CD4-positive, alpha-beta T cell (primary cell): ENCODE data around the gene FAM234A. TPM values are rescaled to one million over a fixed set of nuclear protein-coding genes. Genes with fewer than 3 reads are reported as not detected.
A peak's percentile ranks its signal among the peaks of the same experiment; 100 is the strongest.

Experiments used
- ATAC-seq: fragments of 200-7000 bp; cut with Tn5 transposase; one replicate; pipeline ENCODE4 v1.10.0; 2022; ENCODE audit warnings: mild to moderate bottlenecking; ENCODE audit not compliant: poor library complexity
- CTCF ChIA-PET: fragments of 350-600 bp; sonication (Branson Sonifier 250); formaldehyde crosslinking; loops from one replicate; lab custom pipeline; 2021; ENCODE audit warnings: antibody characterized with exemption, inconsistent platforms; lab: Charles Lee
- POLR2A ChIA-PET: fragments of 350-600 bp; sonication (Branson Sonifier 250); formaldehyde crosslinking; loops from one replicate; lab custom pipeline; 2021; ENCODE audit warnings: antibody characterized with exemption, inconsistent platforms; lab: Charles Lee
- DNase-seq, 14 experiments: peaks; one replicate each; pipeline ENCODE4 v3.0.0-alpha.2; 2013 to 2020; ENCODE audit warnings: mixed read lengths in 2 of 14
- H3K27ac ChIP-seq, 2 donors: one replicate each; pipeline versions ENCODE4 v1.5.1 to v1.7.0; 2013; ENCODE audit warnings: low read length in 2 of 2, low read depth in 1 of 2, mild to moderate bottlenecking in 1 of 2
- H3K27me3 ChIP-seq, 2 experiments: 1 replicate in 1 of 2; 2 replicates in 1 of 2; pipeline versions ENCODE4 v1.6.1 to v1.7.0; 2013; ENCODE audit warnings: low read length in 2 of 2, control low read depth in 1 of 2, mild to moderate bottlenecking in 1 of 2, moderate library complexity in 1 of 2; ENCODE audit not compliant: insufficient read depth in 2 of 2, control insufficient read depth in 1 of 2
- H3K36me3 ChIP-seq: one replicate; pipeline ENCODE4 v1.6.1; 2013; ENCODE audit warnings: low read length, control low read depth; ENCODE audit not compliant: insufficient read depth
- H3K4me1 ChIP-seq: one replicate; pipeline ENCODE4 v1.6.1; 2013; ENCODE audit warnings: low read length, control low read depth; ENCODE audit not compliant: insufficient read depth
- H3K4me3 ChIP-seq: one replicate; pipeline ENCODE4 v1.5.1; 2013; ENCODE audit warnings: mild to moderate bottlenecking, low read length, moderate library complexity
- H3K9me3 ChIP-seq, 2 experiments: 1 replicate in 1 of 2; 2 replicates in 1 of 2; pipeline versions ENCODE4 v1.6.1 to v1.7.0; 2013; ENCODE audit warnings: low read length in 2 of 2, mild to moderate bottlenecking in 2 of 2, control low read depth in 1 of 2, moderate library complexity in 1 of 2; ENCODE audit not compliant: control insufficient read depth in 1 of 2, insufficient read depth in 1 of 2
- H3K27ac Mint-ChIP-seq: one replicate; pipeline ENCODE4 v1.8.0; 2020; ENCODE audit warnings: mixed read lengths
- H3K27me3 Mint-ChIP-seq: one replicate; pipeline ENCODE4 v1.8.0; 2021; ENCODE audit warnings: mixed read lengths
- H3K36me3 Mint-ChIP-seq: one replicate; pipeline ENCODE4 v1.8.0; 2021; ENCODE audit warnings: low read depth, mixed read lengths
- H3K4me1 Mint-ChIP-seq: one replicate; pipeline ENCODE4 v1.8.0; 2021; ENCODE audit warnings: low read depth, mixed read lengths
- H3K4me3 Mint-ChIP-seq: one replicate; pipeline ENCODE4 v1.8.0; 2020; ENCODE audit warnings: mild to moderate bottlenecking, mixed read lengths
- H3K9me3 Mint-ChIP-seq: one replicate; pipeline ENCODE4 v1.8.0; 2020; ENCODE audit warnings: mixed read lengths
- CTCF ChIP-seq: fragments of 200-600 bp; IDR thresholded peaks from one replicate; pipeline ENCODE4 v1.8.0; 2022; ENCODE audit warnings: antibody characterized with exemption, mild to moderate bottlenecking
- intact Hi-C, 2 experiments: fragments of 100-400 bp; cut with DNase I in 1 of 2; cut with micrococcal nuclease in 1 of 2; formaldehyde crosslinking; loops; one replicate each; pipeline versions ENCODE4 v1.15.1 to v1.9.0; 2023 to 2025; cut with DNase I, micrococcal nuclease
- total RNA-seq, 174 experiments: library from RNA in 2 of 174; stranded (reverse) in 2 of 174; gene quantifications; one replicate each; pipeline ENCODE4 v1.2.3 and lab custom pipeline; 2021 to 2026

The FAM234A gene
- total RNA-seq, 2 experiments from 2014 or later, result 15.6 to 17.0 TPM

GRCh38 chr16:240559-240958 lies 5.9 kb downstream of the FAM234A start:
- ATAC-seq (no peak), DNase-seq (peak in 1 of 14 experiments; percentile 3)
- CTCF ChIA-PET, result no interaction called here
- Histone ChIP-seq H3K27me3 (no peaks in the 10 kb centered on the region), H3K4me3 (no peak overlapping the region), H3K9me3 (no peaks in the 10 kb centered on the region), H3K27ac (no peak overlapping the region), H3K4me1 (peaks cover 7% of the 10 kb centered on the region), H3K36me3 (no peaks in the 10 kb centered on the region)
- no peak for TF ChIP-seq CTCF
- Mint-ChIP-seq H3K9me3 (no peaks in the 10 kb centered on the region), H3K27me3 (no peaks in the 10 kb centered on the region), H3K36me3 (peaks cover 4% of the 10 kb centered on the region), H3K4me1 (peaks cover 6% of the 10 kb centered on the region), H3K4me3 (no peak overlapping the region), H3K27ac (no peak overlapping the region)
- POLR2A ChIA-PET, result no interaction called here
- intact Hi-C loops, result no loop called here

- POLR2A ChIA-PET, result interaction anchor here (0.6 to 1.3 kb wide), 4 partner anchors 10 to 912 kb away, joined by 3 to 4 read pairs (median 4); no protein-coding TSS in a partner anchor
- no peak overlapping the region for H3K4me3 Mint-ChIP-seq
- no peak overlapping the region for H3K27ac Mint-ChIP-seq
Observed at GRCh38 chr16:242281-242680, 7.7 kb downstream of the FAM234A start.

GRCh38 chr16:243348-243747 lies 8.7 kb downstream of the FAM234A start:
- Histone ChIP-seq H3K27me3 (no peaks in the 10 kb centered on the region), H3K36me3 (peaks cover 6% of the 10 kb centered on the region), H3K4me3 (no peak overlapping the region), H3K9me3 (no peaks in the 10 kb centered on the region), H3K4me1 (peaks cover 4% of the 10 kb centered on the region), H3K27ac (no peak overlapping the region)
- no peak for TF ChIP-seq CTCF
- Mint-ChIP-seq H3K4me3 (no peak overlapping the region), H3K27me3 (no peaks in the 10 kb centered on the region), H3K36me3 (peaks cover 4% of the 10 kb centered on the region), H3K27ac (no peak overlapping the region), H3K9me3 (no peaks in the 10 kb centered on the region), H3K4me1 (peaks cover 4% of the 10 kb centered on the region)
- DNase-seq (no peak), ATAC-seq (no peak)
- CTCF ChIA-PET, result no interaction called here
- POLR2A ChIA-PET, result no interaction called here
- intact Hi-C loops, result no loop called here

More at GRCh38 chr16:242281-242680, 7.7 kb downstream of the FAM234A start:
- Mint-ChIP-seq H3K4me1 (peaks cover 4% of the 10 kb centered on the region), H3K9me3 (no peaks in the 10 kb centered on the region), H3K36me3 (peaks cover 4% of the 10 kb centered on the region), H3K27me3 (no peaks in the 10 kb centered on the region)
- DNase-seq, result no peak
- CTCF ChIA-PET, result no interaction called here
- Histone ChIP-seq H3K4me1 (peaks cover 4% of the 10 kb centered on the region), H3K36me3 (no peaks in the 10 kb centered on the region), H3K4me3 (no peak overlapping the region), H3K27me3 (no peaks in the 10 kb centered on the region), H3K27ac (no peak overlapping the region), H3K9me3 (no peaks in the 10 kb centered on the region)
- no peak for TF ChIP-seq CTCF
- intact Hi-C loops, result no loop called here
- no peak for ATAC-seq
